ENCODE measurements around the gene CAPN8. TPM values are rescaled to one million over a fixed set of nuclear protein-coding genes. Genes with fewer than 3 reads are reported as not detected.

Gene CAPN8
- total and polyA plus RNA-seq, 2 donors from 2014 or later = 0.84 to 56.1 TPM

DNA sequence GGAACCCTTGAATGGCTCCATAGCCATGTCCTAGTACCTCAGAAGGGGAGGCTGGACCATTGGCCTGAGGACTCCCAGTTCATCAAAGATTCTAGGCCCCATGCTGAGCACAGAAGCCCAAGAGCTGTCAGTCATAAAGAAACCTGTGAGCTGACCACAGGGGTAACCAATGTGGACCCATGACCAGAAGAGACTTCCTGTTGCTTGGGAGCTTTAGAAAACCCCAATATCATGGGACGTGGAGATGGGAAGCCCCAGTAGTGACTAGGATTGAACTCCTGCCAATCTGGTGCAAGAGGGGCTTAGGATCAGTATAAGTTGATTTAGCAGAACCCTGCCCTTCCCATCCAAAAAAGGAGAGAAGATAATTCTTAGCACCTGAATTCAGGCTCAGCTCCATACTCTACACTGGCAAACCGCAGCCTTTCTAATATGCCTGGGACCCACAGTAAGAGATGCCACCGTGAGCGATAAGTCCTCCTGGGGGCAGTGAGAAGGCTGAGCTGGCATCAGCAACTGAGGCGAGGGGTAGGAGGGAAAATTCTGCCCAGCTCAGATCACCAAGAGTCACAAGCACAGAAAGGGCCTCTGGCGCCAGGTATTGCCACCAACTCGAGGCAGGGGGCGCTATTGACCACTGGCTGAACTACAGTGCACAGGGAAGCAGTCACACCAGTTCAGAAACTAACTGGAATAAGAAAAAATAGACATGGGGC is 108.9 kb downstream of the CAPN8 start:
- H3K27me3 ChIP-seq (ENCODE audit: control insufficient read depth, insufficient read depth, low read length) = no peaks in the 10 kb centered on the region
- TF ChIP-seq, protein P1, sequence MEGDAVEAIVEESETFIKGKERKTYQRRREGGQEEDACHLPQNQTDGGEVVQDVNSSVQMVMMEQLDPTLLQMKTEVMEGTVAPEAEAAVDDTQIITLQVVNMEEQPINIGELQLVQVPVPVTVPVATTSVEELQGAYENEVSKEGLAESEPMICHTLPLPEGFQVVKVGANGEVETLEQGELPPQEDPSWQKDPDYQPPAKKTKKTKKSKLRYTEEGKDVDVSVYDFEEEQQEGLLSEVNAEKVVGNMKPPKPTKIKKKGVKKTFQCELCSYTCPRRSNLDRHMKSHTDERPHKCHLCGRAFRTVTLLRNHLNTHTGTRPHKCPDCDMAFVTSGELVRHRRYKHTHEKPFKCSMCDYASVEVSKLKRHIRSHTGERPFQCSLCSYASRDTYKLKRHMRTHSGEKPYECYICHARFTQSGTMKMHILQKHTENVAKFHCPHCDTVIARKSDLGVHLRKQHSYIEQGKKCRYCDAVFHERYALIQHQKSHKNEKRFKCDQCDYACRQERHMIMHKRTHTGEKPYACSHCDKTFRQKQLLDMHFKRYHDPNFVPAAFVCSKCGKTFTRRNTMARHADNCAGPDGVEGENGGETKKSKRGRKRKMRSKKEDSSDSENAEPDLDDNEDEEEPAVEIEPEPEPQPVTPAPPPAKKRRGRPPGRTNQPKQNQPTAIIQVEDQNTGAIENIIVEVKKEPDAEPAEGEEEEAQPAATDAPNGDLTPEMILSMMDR (IDR thresholded peaks at IDR 0.05; ENCODE audit: borderline replicate concordance, extremely low read depth, insufficient read depth) = peak; percentile 42
- H3K9ac ChIP-seq (ENCODE audit: low read length in 3 of 3) = no peak overlapping the region
- DNase-seq (peak in 3 of 5 donors; percentile 32 to 56 (median 51)), FAIRE-seq (no peak)
- intact Hi-C loops (cut with DNase I) = no loop called here
- H3K27ac ChIP-seq (ENCODE audit: low read depth in 2 of 2, low read length in 2 of 2) = no peak overlapping the region
- no peaks in the 10 kb centered on the region for H3K9me3 ChIP-seq (ENCODE audit: control insufficient read depth in 2 of 3, insufficient read depth in 1 of 3, low read length in 3 of 3)
- H3K4me1 ChIP-seq (ENCODE audit: control insufficient read depth in 2 of 3, insufficient read depth in 2 of 3, low read depth in 1 of 3, low read length in 3 of 3) = no peaks in the 10 kb centered on the region
- H3K4me3 ChIP-seq (ENCODE audit: low read length in 3 of 3) = no peak overlapping the region
- no peaks in the 10 kb centered on the region for H3K36me3 ChIP-seq (ENCODE audit: control insufficient read depth in 2 of 3, insufficient read depth in 3 of 3, low read length in 3 of 3)

DNA sequence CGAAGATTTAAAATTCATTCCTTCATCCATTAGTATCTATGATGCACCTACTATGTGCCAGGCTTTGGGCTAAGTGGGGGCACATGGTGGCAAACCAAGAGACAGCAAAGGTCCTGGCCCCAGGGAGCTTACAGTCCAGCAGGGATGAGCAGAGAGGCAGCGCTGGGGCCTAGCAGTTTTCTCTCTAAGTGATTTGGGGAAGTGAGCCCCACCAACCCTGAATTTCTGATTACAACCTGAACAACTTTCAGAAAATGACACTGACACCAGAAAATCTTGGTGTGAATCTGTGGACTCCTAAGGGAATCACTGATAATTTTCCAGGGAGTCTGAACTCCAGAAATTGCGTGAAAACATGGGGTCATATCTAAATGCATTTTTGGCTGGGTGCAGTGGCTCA is 111.5 kb downstream of the CAPN8 start:
- Histone ChIP-seq H3K36me3 (ENCODE audit: control insufficient read depth in 2 of 3, insufficient read depth in 3 of 3, low read length in 3 of 3) (no peaks in the 10 kb centered on the region), H3K9me3 (ENCODE audit: control insufficient read depth in 2 of 3, insufficient read depth in 1 of 3, low read length in 3 of 3) (no peaks in the 10 kb centered on the region), H3K27me3 (ENCODE audit: control insufficient read depth, insufficient read depth, low read length) (no peaks in the 10 kb centered on the region), H3K4me3 (ENCODE audit: low read length in 3 of 3) (no peak overlapping the region), H3K9ac (ENCODE audit: low read length in 3 of 3) (no peak overlapping the region), H3K27ac (ENCODE audit: low read depth in 2 of 2, low read length in 2 of 2) (no peak overlapping the region), H3K4me1 (ENCODE audit: control insufficient read depth in 2 of 3, insufficient read depth in 2 of 3, low read depth in 1 of 3, low read length in 3 of 3) (no peaks in the 10 kb centered on the region)
- DNase-seq = no peak
- FAIRE-seq = no peak
- TF ChIP-seq, protein P1 (IDR thresholded peaks at IDR 0.05; ENCODE audit: borderline replicate concordance, extremely low read depth, insufficient read depth) = no peak
- intact Hi-C loops (cut with DNase I) = no loop called here

DNA sequence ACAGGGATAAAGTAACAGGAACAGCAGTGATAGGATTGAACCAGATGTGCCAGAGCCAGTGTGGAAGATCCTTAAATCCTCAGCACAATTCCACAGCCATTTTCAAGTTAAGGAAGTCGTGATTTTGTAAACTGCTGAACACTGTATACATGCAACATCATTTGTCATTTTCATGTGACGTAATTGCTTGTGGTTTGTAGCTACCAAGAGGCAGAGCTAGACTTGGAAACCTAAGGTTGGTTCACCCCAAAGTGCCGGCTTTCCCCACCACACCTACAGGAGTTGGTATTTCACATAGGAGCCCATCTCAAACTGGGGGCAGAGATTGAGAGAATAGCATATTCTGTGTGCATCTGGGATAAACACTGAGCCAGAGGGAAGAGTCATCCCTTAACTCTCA is 113.9 kb downstream of the CAPN8 start:
- FAIRE-seq (no peak), DNase-seq (no peak)
- Histone ChIP-seq H3K27ac (ENCODE audit: low read depth in 2 of 2, low read length in 2 of 2) (no peak overlapping the region), H3K27me3 (ENCODE audit: control insufficient read depth, insufficient read depth, low read length) (no peaks in the 10 kb centered on the region), H3K9ac (ENCODE audit: low read length in 3 of 3) (no peak overlapping the region), H3K4me3 (ENCODE audit: low read length in 3 of 3) (no peak overlapping the region), H3K4me1 (ENCODE audit: control insufficient read depth in 2 of 3, insufficient read depth in 2 of 3, low read depth in 1 of 3, low read length in 3 of 3) (no peaks in the 10 kb centered on the region), H3K36me3 (ENCODE audit: control insufficient read depth in 2 of 3, insufficient read depth in 3 of 3, low read length in 3 of 3) (no peaks in the 10 kb centered on the region), H3K9me3 (ENCODE audit: control insufficient read depth in 2 of 3, insufficient read depth in 1 of 3, low read length in 3 of 3) (peaks cover 0 to 3% (median 0%) of the 10 kb centered on the region in 3 donors)
- TF ChIP-seq, protein P1 (IDR thresholded peaks at IDR 0.05; ENCODE audit: borderline replicate concordance, extremely low read depth, insufficient read depth) = no peak
- intact Hi-C loops (cut with DNase I) = no loop called here
